PC-9 (cell line): ENCODE data around the gene CEP350. TPM values are rescaled to one million over a fixed set of nuclear protein-coding genes. Genes with fewer than 3 reads are reported as not detected.
A peak's percentile ranks its signal among the peaks of the same experiment; 100 is the strongest.

Experiments used
- Bru-seq: library from RNA; stranded (reverse); fragments of 400-500 nt; gene quantifications from one replicate; lab custom pipeline; 2021; lab: Mats Ljungman, UMichigan
- BruChase-seq, 2 experiments: library from RNA; stranded (reverse); fragments of 400-500 nt; gene quantifications; one replicate each; lab custom pipeline; 2021; lab: Mats Ljungman, UMichigan
- BruUV-seq: library from RNA; stranded (reverse); fragments of 400-500 nt; replicated peaks from 2 replicates; lab custom pipeline; 2021; lab: Mats Ljungman, UMichigan
- CTCF ChIA-PET: fragments of 300-600 bp; sonication (Branson Sonifier 250); formaldehyde crosslinking; loops from one replicate; lab custom pipeline; 2022; ENCODE audit warnings: antibody characterized with exemption; lab: Charles Lee
- POLR2A ChIA-PET: fragments of 300-600 bp; sonication (Branson Sonifier 250); formaldehyde crosslinking; loops from one replicate; lab custom pipeline; 2022; ENCODE audit warnings: antibody characterized with exemption; ENCODE audit not compliant: unreplicated experiment; lab: Charles Lee
- DNase-seq, 2 experiments: peaks; one replicate each; pipeline versions ENCODE4 v3.0.0 to v3.0.0-alpha.2; 2015 to 2022; ENCODE audit warnings: mixed read lengths in 1 of 2
- H2AFZ ChIP-seq: fragments of 200-600 bp; sonication (generic); 2 replicates; pipeline ENCODE4 v1.8.1; 2017; ENCODE audit warnings: antibody characterized with exemption
- H3F3A ChIP-seq: fragments of 200-600 bp; sonication (generic); 2 replicates; pipeline ENCODE4 v1.8.1; 2017; ENCODE audit warnings: antibody characterized with exemption, mild to moderate bottlenecking, low read depth; ENCODE audit not compliant: insufficient read depth
- H3K27ac ChIP-seq: fragments of 200-600 bp; sonication (generic); 2 replicates; pipeline ENCODE4 v1.6.1; 2016; ENCODE audit warnings: mixed run types
- H3K27me3 ChIP-seq: fragments of 200-600 bp; sonication (generic); 2 replicates; pipeline ENCODE4 v1.6.1; 2016; ENCODE audit warnings: low read depth, mixed run types; ENCODE audit not compliant: insufficient read depth
- H3K36me3 ChIP-seq: fragments of 200-600 bp; sonication (generic); 2 replicates; pipeline ENCODE4 v1.6.1; 2016; ENCODE audit warnings: low read depth, mixed run types
- H3K4me1 ChIP-seq: fragments of 200-600 bp; sonication (generic); replicated peaks from 2 replicates; pipeline ENCODE4 v1.6.1; 2016; ENCODE audit warnings: mixed run types; ENCODE audit not compliant: insufficient read depth
- H3K4me2 ChIP-seq: fragments of 200-600 bp; sonication (generic); 2 replicates; pipeline ENCODE4 v1.6.1; 2017; ENCODE audit warnings: mixed run types
- H3K4me3 ChIP-seq: fragments of 200-600 bp; sonication (generic); 2 replicates; pipeline ENCODE4 v1.6.1; 2016; ENCODE audit warnings: mixed run types
- H3K79me2 ChIP-seq: fragments of 200-600 bp; sonication (generic); 2 replicates; pipeline ENCODE4 v1.6.1; 2017; ENCODE audit warnings: low read depth, mixed run types
- H3K9me2 ChIP-seq: fragments of 200-600 bp; sonication (generic); 2 replicates; pipeline ENCODE4 v1.8.1; 2017; ENCODE audit warnings: mild to moderate bottlenecking; ENCODE audit not compliant: insufficient read depth
- H3K9me3 ChIP-seq: fragments of 200-600 bp; sonication (generic); 2 replicates; pipeline ENCODE4 v1.8.1; 2016; ENCODE audit warnings: low read depth; ENCODE audit not compliant: insufficient read depth
- H4K20me1 ChIP-seq: fragments of 200-600 bp; sonication (generic); 2 replicates; pipeline ENCODE4 v1.8.1; 2017; ENCODE audit not compliant: insufficient read depth
- CTCF ChIP-seq: fragments of 200-600 bp; sonication (generic); conservative IDR thresholded peaks from 2 replicates; pipeline ENCODE4 v1.6.1; 2017; ENCODE audit warnings: mixed run types, antibody characterized with exemption, mild to moderate bottlenecking, moderate library complexity
- EZH2 ChIP-seq: fragments of 200-600 bp; sonication (generic); IDR thresholded peaks from 2 replicates; pipeline ENCODE4 v1.8.0; 2017; ENCODE audit warnings: antibody characterized with exemption, low read depth
- intact Hi-C: fragments of 100-400 bp; cut with micrococcal nuclease; formaldehyde crosslinking; loops from one replicate; pipeline ENCODE4 v1.10.0; 2022; ENCODE audit not compliant: unreplicated experiment
- long read RNA-seq: library from polyadenylated mRNA; stranded (forward); transcript quantifications from one replicate; pipeline ENCODE4 v2.0.0, GENCODE V29; 2022
- total RNA-seq: library from RNA; stranded (reverse); gene quantifications from 2 replicates; pipeline ENCODE4 v1.2.3, GENCODE V29; 2021

Gene CEP350
- total RNA-seq = 27.0 and 30.6 TPM in 2 replicates
- percentile 81 among the genes with signal in this experiment for Bru-seq, nascent RNA
- percentile 78 among the genes with signal in this experiment for BruChase-seq, experiment 1, labeled RNA remaining after a 2-hour chase
- percentile 81 among the genes with signal in this experiment for BruChase-seq, experiment 2, labeled RNA remaining after a 6-hour chase
- long read RNA-seq, partial matches to known transcripts = 1 of 5 reads
- long read RNA-seq, other reads (novel, unspliced or antisense) = 4 of 5 reads

- Histone ChIP-seq H3K9me2 (no peaks in the 10 kb centered on the region), H3K4me2 (peak within 1 kb of the TSS; percentile 96), H3K9me3 (no peaks in the 10 kb centered on the region), H3K4me1 (peaks cover 25% of the 10 kb centered on the region), H3F3A (peaks cover 10% of the 10 kb centered on the region; the same call in 1 of the 2 replicates), H3K79me2 (peaks cover 49% of the 10 kb centered on the region), H4K20me1 (peaks cover 19% of the 10 kb centered on the region; the same call in 1 of the 2 replicates), H3K4me3 (peak within 1 kb of the TSS; percentile 65), H3K27me3 (no peaks in the 10 kb centered on the region), H2AFZ (peak within 1 kb of the TSS; percentile 98), H3K27ac (peak within 1 kb of the TSS; percentile 63), H3K36me3 (no peaks in the 10 kb centered on the region)
- intact Hi-C loops = loop anchor here (1.0 kb wide), 3 partner anchors 72 to 214 kb away; partner anchors contain the start of genes TOR1AIP1 and TOR1AIP2
- TF ChIP-seq CTCF (no peak), EZH2 (no peak)
- peak; percentile 94 to 96 for DNase-seq
- ChIA-PET CTCF (interaction anchor here (0.5 kb wide), 1 partner anchor 930 kb away, joined by 5 read pairs; no protein-coding TSS in a partner anchor), POLR2A (interaction anchor here (0.6 to 0.7 kb wide), 2 partner anchors 114 to 826 kb away, joined by 4 to 6 read pairs; no protein-coding TSS in a partner anchor)
- BruUV-seq = no TSS peak
These were observed at the start of gene CEP350 for GRCh38 chr1:179954493-179955286. Gene CEP350 (plus strand): TSS chr1:179954810. CDS start chr1:179986182, 31,372 bp downstream.

GRCh38 chr1:179910934-179911333 is 43.7 kb upstream of the CEP350 start:
- H3K4me1 ChIP-seq = no peaks in the 10 kb centered on the region
- intact Hi-C loops = no loop called here
- H3K9me2 ChIP-seq = no peaks in the 10 kb centered on the region
- ChIA-PET POLR2A (no interaction called here), CTCF (no interaction called here)
- H2AFZ ChIP-seq = no peak overlapping the region
- DNase-seq = no peak
- H3K9me3 ChIP-seq = no peaks in the 10 kb centered on the region
- H3K27ac ChIP-seq = no peak overlapping the region
- no peaks in the 10 kb centered on the region for H4K20me1 ChIP-seq
- TF ChIP-seq CTCF = no peak
- no peak for TF ChIP-seq EZH2
- no peak overlapping the region for H3K4me2 ChIP-seq
- H3K36me3 ChIP-seq = 0 out of 2 replicates have a peak, but pooled peaks cover 9% of the 10 kb centered on the region
- no peaks in the 10 kb centered on the region for H3K27me3 ChIP-seq
- H3K79me2 ChIP-seq = no peaks in the 10 kb centered on the region
- no peak overlapping the region for H3K4me3 ChIP-seq
- 0 out of 2 replicates have a peak, but pooled peaks cover 4% of the 10 kb centered on the region for H3F3A ChIP-seq
- no TSS peak for BruUV-seq

GRCh38 chr1:179911812-179912211 is 42.8 kb upstream of the CEP350 start:
- H3K27ac ChIP-seq = no peak overlapping the region

More at GRCh38 chr1:179911812-179912211, 42.8 kb upstream of the CEP350 start:
- ChIA-PET CTCF (interaction anchor here (0.6 kb wide), 1 partner anchor 807 kb away, joined by 4 read pairs; no protein-coding TSS in a partner anchor), POLR2A (no interaction called here)
- H3K9me3 ChIP-seq = no peaks in the 10 kb centered on the region
- H3K4me2 ChIP-seq = no peak overlapping the region
- H3K79me2 ChIP-seq = no peaks in the 10 kb centered on the region
- H3F3A ChIP-seq = 0 out of 2 replicates have a peak, but pooled peaks cover 4% of the 10 kb centered on the region
- no TSS peak for BruUV-seq
- intact Hi-C loops = no loop called here
- no peaks in the 10 kb centered on the region for H4K20me1 ChIP-seq
- no peaks in the 10 kb centered on the region for H3K4me1 ChIP-seq
- 0 out of 2 replicates have a peak, but pooled peaks cover 9% of the 10 kb centered on the region for H3K36me3 ChIP-seq
- no peaks in the 10 kb centered on the region for H3K27me3 ChIP-seq
- H3K4me3 ChIP-seq = no peak overlapping the region
- no peak for TF ChIP-seq CTCF
- no peak for TF ChIP-seq EZH2
- H3K9me2 ChIP-seq = no peaks in the 10 kb centered on the region
- no peak for DNase-seq
- H2AFZ ChIP-seq = no peak overlapping the region
